Natural killer cell (primary cell): ENCODE measurements around the gene LPIN1. TPM values are rescaled to one million over a fixed set of nuclear protein-coding genes. Genes with fewer than 3 reads are reported as not detected.

ENCODE experiments used
- ATAC-seq, 3 donors: fragments of 150-1000 bp in 2 of 3; fragments of 200-7000 bp in 1 of 3; cut with Tn5 transposase; 1 replicate in 1 of 3; 2 replicates in 2 of 3; pipeline ENCODE4 v1.10.0; 2021; ENCODE audit warnings: mild to moderate bottlenecking in 2 of 3, moderate library complexity in 2 of 3
- DNase-seq, 2 donors: peaks; one replicate each; pipeline versions ENCODE4 v3.0.0 to v3.0.0-alpha.2; 2013 to 2021; ENCODE audit warnings: mixed read lengths in 1 of 2
- H3K27ac ChIP-seq: one replicate; pipeline ENCODE4 v1.5.1; 2013; ENCODE audit warnings: mild to moderate bottlenecking, low read length
- H3K27me3 ChIP-seq: one replicate; pipeline ENCODE4 v1.6.1; 2013; ENCODE audit warnings: low read length; ENCODE audit not compliant: control insufficient read depth, insufficient read depth
- H3K36me3 ChIP-seq: one replicate; pipeline ENCODE4 v1.6.1; 2013; ENCODE audit warnings: low read length; ENCODE audit not compliant: control insufficient read depth, insufficient read depth
- H3K4me1 ChIP-seq: one replicate; pipeline ENCODE4 v1.6.1; 2013; ENCODE audit warnings: low read length; ENCODE audit not compliant: control insufficient read depth, insufficient read depth
- H3K4me3 ChIP-seq: one replicate; pipeline ENCODE4 v1.5.1; 2013; ENCODE audit warnings: low read length
- H3K9me3 ChIP-seq: one replicate; pipeline ENCODE4 v1.6.1; 2013; ENCODE audit warnings: low read length; ENCODE audit not compliant: control insufficient read depth, insufficient read depth
- H3K27ac Mint-ChIP-seq, 2 donors: one replicate each; pipeline ENCODE4 v1.8.0; 2022; ENCODE audit warnings: mild to moderate bottlenecking in 2 of 2, mixed read lengths in 2 of 2, moderate library complexity in 1 of 2
- H3K27me3 Mint-ChIP-seq, 2 donors: one replicate each; pipeline ENCODE4 v1.8.0; 2022; ENCODE audit warnings: low read depth in 2 of 2, mixed read lengths in 2 of 2
- H3K36me3 Mint-ChIP-seq: one replicate; pipeline ENCODE4 v1.8.0; 2022; ENCODE audit warnings: mixed read lengths
- H3K4me1 Mint-ChIP-seq, 2 donors: one replicate each; pipeline ENCODE4 v1.8.0; 2022; ENCODE audit warnings: mixed read lengths in 2 of 2
- H3K4me3 Mint-ChIP-seq: one replicate; pipeline ENCODE4 v1.8.0; 2022; ENCODE audit warnings: mild to moderate bottlenecking, moderate library complexity, mixed read lengths
- H3K9me3 Mint-ChIP-seq, 2 donors: one replicate each; pipeline ENCODE4 v1.8.0; 2022; ENCODE audit warnings: mixed read lengths in 2 of 2
- whole genome bisulfite sequencing: methylation state at CpG from one replicate; pipeline ENCODE4 v1.1.7; 2013; ENCODE audit warnings: missing lambda C conversion rate; ENCODE audit not compliant: insufficient coverage; 5-methylcytosine and 5-hydroxymethylcytosine counted together
- intact Hi-C: fragments of 100-400 bp; cut with micrococcal nuclease; formaldehyde crosslinking; loops from one replicate; pipeline ENCODE4 v1.14.2; 2022
- total RNA-seq, 4 donors: library from RNA; stranded (reverse); fragments of 120-200 nt in 1 of 4; gene quantifications; one replicate each; pipeline versions ENCODE4 v1.2.3 to v1.2.4, GENCODE V29; 2013 to 2022
- TF ChIP-seq, protein P1 (sequence below): fragments of 200-600 bp; IDR thresholded peaks from one replicate; pipeline ENCODE4 v1.8.0; 2022; ENCODE audit warnings: antibody characterized with exemption

LPIN1 gene
- total RNA-seq, 3 donors from 2014 or later (not counting 1 experiment from before 2014, with no cell fraction given) = 95.0 to 122 (median 118) TPM

DNA sequence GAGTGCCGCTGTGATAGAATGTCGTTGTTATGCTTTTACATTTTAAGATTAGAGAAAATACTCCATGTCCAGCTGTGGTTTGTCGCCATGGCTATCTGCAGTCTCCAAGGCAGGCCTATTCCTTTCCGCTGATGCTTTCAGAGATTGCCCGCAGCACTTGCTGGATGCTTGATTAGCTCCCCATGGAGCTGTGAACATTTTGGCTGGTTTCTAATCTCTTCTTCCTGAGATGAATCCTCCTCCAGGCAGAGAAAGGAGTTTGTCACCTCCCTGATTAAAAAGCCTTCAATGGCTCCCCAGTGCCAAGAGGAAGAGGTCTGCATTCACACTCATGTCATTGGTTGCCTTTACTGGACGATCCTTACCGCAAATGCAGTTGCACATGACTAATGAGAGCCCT is 32.6 kb upstream of the LPIN1 start:
- no peaks in the 10 kb centered on the region for H3K4me1 ChIP-seq
- H3K27ac Mint-ChIP-seq = no peak overlapping the region
- intact Hi-C loops = no loop called here

DNA sequence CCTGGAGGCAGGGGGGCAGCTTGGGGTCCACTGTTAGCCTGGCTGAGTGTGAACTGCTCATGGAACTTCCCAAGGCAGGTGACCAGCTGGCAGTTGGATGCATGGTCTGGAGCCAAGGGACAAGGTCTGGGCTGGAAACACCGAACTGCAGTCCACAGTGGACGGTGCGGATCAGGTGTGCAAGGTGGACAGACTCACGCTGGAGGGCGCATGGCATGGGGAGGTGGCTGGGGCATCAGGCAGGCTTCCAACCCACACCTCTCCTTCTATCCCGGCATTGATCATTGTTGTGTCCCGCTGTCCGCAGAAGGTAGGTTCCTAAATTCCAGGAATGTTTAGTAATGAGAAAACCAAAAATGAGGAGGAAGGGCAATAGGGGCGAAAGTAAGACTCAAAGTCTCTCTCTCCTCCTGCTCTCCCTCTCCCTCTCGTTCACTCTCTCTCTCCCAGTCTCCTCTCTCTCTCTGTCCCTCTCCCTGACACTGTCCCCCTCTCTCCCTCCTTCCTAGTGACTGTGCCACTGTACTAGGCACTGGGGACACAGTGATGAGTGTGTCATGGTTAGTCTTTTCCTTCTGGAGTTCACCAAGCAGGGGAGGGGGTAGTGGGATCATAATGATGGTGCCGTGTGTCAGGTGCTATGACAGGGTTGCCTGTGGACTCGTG is 30.3 kb upstream of the LPIN1 start:
- H3K4me1 Mint-ChIP-seq = peaks cover 12 to 13% of the 10 kb centered on the region in 2 donors
- TF ChIP-seq, protein P1, sequence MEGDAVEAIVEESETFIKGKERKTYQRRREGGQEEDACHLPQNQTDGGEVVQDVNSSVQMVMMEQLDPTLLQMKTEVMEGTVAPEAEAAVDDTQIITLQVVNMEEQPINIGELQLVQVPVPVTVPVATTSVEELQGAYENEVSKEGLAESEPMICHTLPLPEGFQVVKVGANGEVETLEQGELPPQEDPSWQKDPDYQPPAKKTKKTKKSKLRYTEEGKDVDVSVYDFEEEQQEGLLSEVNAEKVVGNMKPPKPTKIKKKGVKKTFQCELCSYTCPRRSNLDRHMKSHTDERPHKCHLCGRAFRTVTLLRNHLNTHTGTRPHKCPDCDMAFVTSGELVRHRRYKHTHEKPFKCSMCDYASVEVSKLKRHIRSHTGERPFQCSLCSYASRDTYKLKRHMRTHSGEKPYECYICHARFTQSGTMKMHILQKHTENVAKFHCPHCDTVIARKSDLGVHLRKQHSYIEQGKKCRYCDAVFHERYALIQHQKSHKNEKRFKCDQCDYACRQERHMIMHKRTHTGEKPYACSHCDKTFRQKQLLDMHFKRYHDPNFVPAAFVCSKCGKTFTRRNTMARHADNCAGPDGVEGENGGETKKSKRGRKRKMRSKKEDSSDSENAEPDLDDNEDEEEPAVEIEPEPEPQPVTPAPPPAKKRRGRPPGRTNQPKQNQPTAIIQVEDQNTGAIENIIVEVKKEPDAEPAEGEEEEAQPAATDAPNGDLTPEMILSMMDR = no peak
- 88% methylated on average over 9 of the region's 12 CpGs for WGBS
- no peaks in the 10 kb centered on the region for H3K36me3 Mint-ChIP-seq
- Histone ChIP-seq H3K9me3 (no peaks in the 10 kb centered on the region), H3K4me3 (no peak overlapping the region), H3K36me3 (no peaks in the 10 kb centered on the region), H3K4me1 (no peaks in the 10 kb centered on the region), H3K27ac (no peak overlapping the region), H3K27me3 (no peaks in the 10 kb centered on the region)
- H3K27ac Mint-ChIP-seq = no peak overlapping the region
- DNase-seq (no peak), ATAC-seq (no peak)
- no peaks in the 10 kb centered on the region for H3K9me3 Mint-ChIP-seq
- intact Hi-C loops = no loop called here
- peaks cover 8 to 9% of the 10 kb centered on the region in 2 donors for H3K27me3 Mint-ChIP-seq
- no peak overlapping the region for H3K4me3 Mint-ChIP-seq

More for the DNA sequence above, 32.6 kb upstream of the LPIN1 start:
- no peaks in the 10 kb centered on the region for H3K36me3 ChIP-seq
- no peaks in the 10 kb centered on the region for H3K9me3 ChIP-seq
- Mint-ChIP-seq H3K4me1 (no peaks in the 10 kb centered on the region), H3K36me3 (no peaks in the 10 kb centered on the region), H3K4me3 (no peak overlapping the region), H3K9me3 (no peaks in the 10 kb centered on the region), H3K27me3 (peaks cover 0 to 5% of the 10 kb centered on the region in 2 donors)
- ATAC-seq (no peak), DNase-seq (no peak)
- H3K4me3 ChIP-seq = no peak overlapping the region
- no peaks in the 10 kb centered on the region for H3K27me3 ChIP-seq
- 89% methylated on average over 7 of the region's 7 CpGs for WGBS
- TF ChIP-seq, protein P1 = no peak
- H3K27ac ChIP-seq = no peak overlapping the region

DNA sequence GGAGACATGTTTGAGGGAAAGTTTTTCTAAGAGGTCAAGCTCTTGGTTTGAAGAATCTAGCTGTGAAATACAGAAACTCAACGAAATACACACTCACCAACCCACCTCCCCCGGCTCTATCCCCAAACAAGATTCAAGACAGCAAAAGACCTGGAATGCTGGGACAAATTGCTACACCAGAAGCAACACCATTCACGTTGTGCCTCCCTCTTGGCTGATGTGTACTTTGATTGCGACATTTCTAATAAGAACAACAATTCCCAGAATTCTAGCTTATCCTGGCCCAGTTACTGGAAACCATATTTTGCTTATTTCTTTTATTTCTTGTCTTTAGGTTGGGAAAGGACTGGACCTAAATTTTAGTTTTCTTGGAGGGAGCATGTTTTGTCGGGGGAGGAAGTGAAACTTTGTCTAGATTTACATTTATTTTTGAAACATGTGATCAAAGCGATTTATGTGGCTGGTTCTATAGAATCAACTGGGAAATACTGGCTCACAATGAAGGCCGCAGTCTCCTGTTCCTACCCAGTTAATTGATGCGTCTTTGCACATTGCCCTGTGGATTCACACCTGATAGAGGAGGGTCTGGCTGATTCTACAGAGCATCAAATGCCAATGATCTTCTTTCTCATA is 29.6 kb upstream of the LPIN1 start:
- Histone ChIP-seq H3K9me3 (no peaks in the 10 kb centered on the region), H3K36me3 (no peaks in the 10 kb centered on the region), H3K4me1 (no peaks in the 10 kb centered on the region), H3K27me3 (no peaks in the 10 kb centered on the region), H3K27ac (no peak overlapping the region), H3K4me3 (no peak overlapping the region)
- intact Hi-C loops = no loop called here
- H3K4me3 Mint-ChIP-seq = no peak overlapping the region
- no peak for ATAC-seq
- TF ChIP-seq, protein P1 = no peak
- peaks cover 12 to 13% of the 10 kb centered on the region in 2 donors for H3K4me1 Mint-ChIP-seq
- H3K9me3 Mint-ChIP-seq = no peaks in the 10 kb centered on the region
- no peaks in the 10 kb centered on the region for H3K36me3 Mint-ChIP-seq
- WGBS = 77% methylated on average over 8 of the region's 8 CpGs
- no peak for DNase-seq
- peaks cover 5 to 8% of the 10 kb centered on the region in 2 donors for H3K27me3 Mint-ChIP-seq
- no peak overlapping the region for H3K27ac Mint-ChIP-seq
